Stomach (tissue), 4 donors: ENCODE results near the gene CCNI.

Source experiments
- CTCF ChIP-seq, 7 experiments: fragments of 450-650 bp in 4 of 7; fragments of 200-600 bp in 3 of 7; sonication (generic) in 3 of 7; IDR thresholded peaks; one replicate each; pipeline ENCODE4 v1.5.1; 2016 to 2019; ENCODE audit warnings: antibody characterized with exemption in 7 of 7, control low read depth in 2 of 7, mild to moderate bottlenecking in 1 of 7
- EP300 ChIP-seq: sonication (generic); formaldehyde crosslinking; IDR thresholded peaks from one replicate; pipeline ENCODE4 v1.6.1; 2017; ENCODE audit warnings: antibody characterized with exemption
- POLR2AphosphoS5 ChIP-seq, 3 donors: sonication (generic); formaldehyde crosslinking; IDR thresholded peaks; one replicate each; pipeline ENCODE4 v1.6.1; 2016; ENCODE audit warnings: antibody characterized with exemption in 3 of 3

DNA sequence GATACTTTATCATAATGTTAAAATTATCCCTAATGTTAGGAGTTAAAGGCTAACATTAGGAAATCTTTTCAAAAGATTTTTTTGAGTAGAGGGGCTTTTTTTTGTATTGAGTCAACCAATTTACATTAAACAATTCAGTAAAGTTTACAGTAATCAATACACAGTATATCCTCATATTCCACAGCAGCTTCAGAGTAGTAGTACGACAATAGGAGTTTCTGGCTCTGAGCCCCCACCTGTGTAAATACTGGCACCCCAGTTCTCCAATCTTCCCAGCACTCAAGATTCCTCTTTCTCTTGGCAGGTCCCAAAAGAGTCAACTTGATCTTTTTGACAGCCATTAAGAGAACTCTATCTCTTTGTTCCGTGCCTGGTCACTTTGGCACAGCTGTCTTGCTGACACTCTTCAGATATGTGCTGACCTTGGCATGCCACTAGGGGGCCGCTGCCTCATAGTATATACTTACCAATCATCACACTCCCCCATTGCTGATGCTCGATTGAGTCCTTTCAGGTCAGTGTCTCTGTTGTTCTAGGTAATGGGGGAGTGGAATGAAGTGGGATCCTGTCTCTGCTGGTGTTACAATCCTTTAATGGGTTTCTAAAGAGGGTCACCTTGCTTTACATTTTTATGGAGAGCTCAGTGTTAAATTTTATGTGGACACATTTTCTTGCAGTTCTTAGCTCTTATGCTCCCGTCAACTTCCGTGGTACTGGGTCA, 19.5 kb upstream of the CCNI start:
- peak in 1 of 3 donors; percentile 4 for TF ChIP-seq POLR2AphosphoS5 (IDR thresholded peaks at IDR 0.05)
- peak in 5 of 7 experiments; percentile 55 to 87 (median 75) for TF ChIP-seq CTCF (IDR thresholded peaks at IDR 0.05)
- no peak for TF ChIP-seq EP300
